Fibroblast of peridontal ligament (primary cell): ENCODE results near the gene MOB1A.
"Not testable (repeated sequence)": the region's sequence is repeated elsewhere in the genome, so short reads cannot be mapped to it uniquely, and the experiment has no call there.

ENCODE experiments used
- DNase-seq: peaks from one replicate; pipeline ENCODE4 v3.0.0-alpha.2; 2010; ENCODE audit errors: extremely low read depth

MOB1A gene

GRCh38 chr2:74148457-74149246 is 30.0 kb downstream of the MOB1A start:
- DNase-seq: no peak

- DNase-seq: peak; percentile 58
These were observed 30.8 kb downstream of the MOB1A start, which contains the start of gene BOLA3 for GRCh38 chr2:74147727-74148456. Gene BOLA3, minus strand, starts transcription at chr2:74147912. Its CDS starts 38 bp downstream, at chr2:74147874.

- DNase-seq: peak; percentile 31
These were observed 31.6 kb downstream of the MOB1A start for GRCh38 chr2:74146929-74147726.

GRCh38 chr2:74142340-74142739 is 36.3 kb downstream of the MOB1A start:
- DNase-seq: no peak

GRCh38 chr2:74138600-74139323 is 39.9 kb downstream of the MOB1A start:
- DNase-seq: no peak

GRCh38 chr2:74137651-74138599 is 40.8 kb downstream of the MOB1A start:
- DNase-seq: no peak

GRCh38 chr2:74131901-74132300 is 46.8 kb downstream of the MOB1A start:
- DNase-seq: no peak

GRCh38 chr2:74130211-74130995 is 48.3 kb downstream of the MOB1A start:
- DNase-seq: no peak

GRCh38 chr2:74128206-74128605 is 50.5 kb downstream of the MOB1A start:
- no peak for DNase-seq

GRCh38 chr2:74123955-74124354 is 54.7 kb downstream of the MOB1A start:
- DNase-seq: not testable (repeated sequence)

- not testable (repeated sequence) for DNase-seq
These were observed 56.8 kb downstream of the MOB1A start for GRCh38 chr2:74121846-74122245.

- DNase-seq: peak; percentile 78
These were observed 58.5 kb downstream of the MOB1A start for GRCh38 chr2:74119912-74120825.

- peak; percentile 32 for DNase-seq
These were observed 59.3 kb downstream of the MOB1A start for GRCh38 chr2:74119339-74119738.

GRCh38 chr2:74111380-74111779 is 67.3 kb downstream of the MOB1A start:
- DNase-seq: no peak

GRCh38 chr2:74110537-74110936 is 68.1 kb downstream of the MOB1A start:
- no peak for DNase-seq

- no peak for DNase-seq
These were observed 69.1 kb downstream of the MOB1A start for GRCh38 chr2:74109551-74109950.

GRCh38 chr2:74107071-74107470 is 71.6 kb downstream of the MOB1A start:
- no peak for DNase-seq

- no peak for DNase-seq
These were observed 73.3 kb downstream of the MOB1A start for GRCh38 chr2:74105413-74105812.
